HFFc6 (cell line): Measurements from ENCODE around the gene EFCAB6. TPM values are rescaled to one million over a fixed set of nuclear protein-coding genes. Genes with fewer than 3 reads are reported as not detected.

Experiments
- DNase-seq: peaks from one replicate; pipeline ENCODE4 v3.0.0-alpha.2; 2018
- H3K27ac Mint-ChIP-seq: 2 replicates; pipeline ENCODE4 v1.8.0; 2020; ENCODE audit warnings: mild to moderate bottlenecking, mixed read lengths
- H3K27me3 Mint-ChIP-seq: 2 replicates; pipeline ENCODE4 v1.8.0; 2021; ENCODE audit warnings: mild to moderate bottlenecking, moderate library complexity, mixed read lengths; ENCODE audit not compliant: insufficient read depth
- H3K36me3 Mint-ChIP-seq: 2 replicates; pipeline ENCODE4 v1.8.0; 2021; ENCODE audit warnings: low read depth, mixed read lengths
- H3K4me1 Mint-ChIP-seq: 2 replicates; pipeline ENCODE4 v1.8.0; 2020; ENCODE audit warnings: low read depth, mixed read lengths
- H3K4me3 Mint-ChIP-seq: 2 replicates; pipeline ENCODE4 v1.8.0; 2020; ENCODE audit warnings: mild to moderate bottlenecking, moderate library complexity, mixed read lengths
- H3K9me3 Mint-ChIP-seq: 2 replicates; pipeline ENCODE4 v1.8.0; 2020; ENCODE audit warnings: mild to moderate bottlenecking, mixed read lengths
- total RNA-seq, 6 experiments: library from RNA; stranded (reverse); fragmentation: NEBNext Ultra II Directional; extraction: Animal tissue kit (Norgen Biotek cat#: 25700); gene quantifications; 2 replicates in 1 of 6; 3 replicates in 5 of 6; pipeline ENCODE4 v1.2.3, GENCODE V29; 2021
- TF ChIP-seq, protein P1 (sequence below): fragments of 200-600 bp; sonication (generic); IDR thresholded peaks from 2 replicates; pipeline ENCODE4 v1.5.0; 2021; ENCODE audit warnings: antibody characterized with exemption, mild to moderate bottlenecking

Gene EFCAB6
- total RNA-seq, 6 experiments from 2014 or later = 0.33 to 0.95 (median 0.64) TPM

DNA sequence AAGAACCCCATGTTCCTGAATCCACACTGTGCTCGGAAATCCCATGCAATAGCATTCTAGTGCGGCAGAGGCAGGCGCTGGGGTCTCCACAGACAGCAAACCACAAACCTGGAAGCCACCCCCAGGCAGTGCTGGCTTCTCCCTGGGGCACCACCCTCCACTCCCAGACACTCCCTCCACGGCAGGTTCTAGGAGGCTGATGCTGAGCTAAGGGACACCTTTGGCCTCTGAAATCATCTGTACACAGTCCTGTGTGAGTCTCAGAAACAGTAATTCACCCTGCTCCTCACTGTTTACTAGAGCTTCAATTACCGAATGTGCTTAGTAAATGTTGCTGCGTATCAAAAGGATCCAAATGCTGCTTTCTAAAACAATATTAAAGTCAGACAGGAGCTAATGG is 129.3 kb downstream of the EFCAB6 start:
- Mint-ChIP-seq H3K27me3 (no peaks in the 10 kb centered on the region; the same call in 1 of the 2 replicates), H3K36me3 (peaks cover 9% of the 10 kb centered on the region; the same call in 1 of the 2 replicates), H3K9me3 (peaks cover 49% of the 10 kb centered on the region), H3K4me1 (no peaks in the 10 kb centered on the region), H3K27ac (no peak overlapping the region), H3K4me3 (no peak overlapping the region)
- TF ChIP-seq, protein P1, sequence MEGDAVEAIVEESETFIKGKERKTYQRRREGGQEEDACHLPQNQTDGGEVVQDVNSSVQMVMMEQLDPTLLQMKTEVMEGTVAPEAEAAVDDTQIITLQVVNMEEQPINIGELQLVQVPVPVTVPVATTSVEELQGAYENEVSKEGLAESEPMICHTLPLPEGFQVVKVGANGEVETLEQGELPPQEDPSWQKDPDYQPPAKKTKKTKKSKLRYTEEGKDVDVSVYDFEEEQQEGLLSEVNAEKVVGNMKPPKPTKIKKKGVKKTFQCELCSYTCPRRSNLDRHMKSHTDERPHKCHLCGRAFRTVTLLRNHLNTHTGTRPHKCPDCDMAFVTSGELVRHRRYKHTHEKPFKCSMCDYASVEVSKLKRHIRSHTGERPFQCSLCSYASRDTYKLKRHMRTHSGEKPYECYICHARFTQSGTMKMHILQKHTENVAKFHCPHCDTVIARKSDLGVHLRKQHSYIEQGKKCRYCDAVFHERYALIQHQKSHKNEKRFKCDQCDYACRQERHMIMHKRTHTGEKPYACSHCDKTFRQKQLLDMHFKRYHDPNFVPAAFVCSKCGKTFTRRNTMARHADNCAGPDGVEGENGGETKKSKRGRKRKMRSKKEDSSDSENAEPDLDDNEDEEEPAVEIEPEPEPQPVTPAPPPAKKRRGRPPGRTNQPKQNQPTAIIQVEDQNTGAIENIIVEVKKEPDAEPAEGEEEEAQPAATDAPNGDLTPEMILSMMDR = no peak
- DNase-seq = no peak

DNA sequence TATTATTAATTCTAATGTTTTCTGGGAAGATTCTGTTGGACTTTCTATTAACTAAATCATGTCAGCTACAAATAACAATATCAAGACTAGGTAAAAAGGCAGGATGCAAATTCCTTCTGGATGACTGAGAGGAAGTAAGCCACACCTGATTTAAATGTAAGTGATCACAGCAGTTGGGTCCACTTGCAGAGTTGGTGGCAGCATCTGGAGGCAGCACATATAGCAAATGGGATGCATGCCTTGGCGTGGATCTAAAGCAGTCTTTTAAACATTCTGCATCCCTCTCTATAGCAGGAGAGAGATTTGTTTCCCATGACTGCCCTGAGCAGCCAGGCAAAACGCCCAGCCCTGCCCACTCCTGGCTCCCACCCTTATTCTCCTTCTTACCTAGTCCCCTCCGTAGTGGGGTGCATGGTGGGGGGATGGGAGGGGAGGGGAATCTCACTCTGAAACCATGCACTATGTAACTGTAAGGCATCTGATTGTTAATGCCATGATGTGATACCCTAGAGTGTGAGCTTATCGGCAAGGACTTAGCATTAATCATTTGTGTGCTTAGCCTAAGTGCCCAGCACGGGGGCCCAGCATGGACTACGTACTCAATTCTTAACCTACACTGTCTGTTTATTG is 130.3 kb downstream of the EFCAB6 start:
- Mint-ChIP-seq H3K4me1 (no peaks in the 10 kb centered on the region), H3K27ac (no peak overlapping the region), H3K36me3 (peaks cover 9% of the 10 kb centered on the region; the same call in 1 of the 2 replicates), H3K27me3 (no peaks in the 10 kb centered on the region; the same call in 1 of the 2 replicates), H3K4me3 (no peak overlapping the region), H3K9me3 (peaks cover 50% of the 10 kb centered on the region)
- TF ChIP-seq, protein P1 = no peak
- no peak for DNase-seq

DNA sequence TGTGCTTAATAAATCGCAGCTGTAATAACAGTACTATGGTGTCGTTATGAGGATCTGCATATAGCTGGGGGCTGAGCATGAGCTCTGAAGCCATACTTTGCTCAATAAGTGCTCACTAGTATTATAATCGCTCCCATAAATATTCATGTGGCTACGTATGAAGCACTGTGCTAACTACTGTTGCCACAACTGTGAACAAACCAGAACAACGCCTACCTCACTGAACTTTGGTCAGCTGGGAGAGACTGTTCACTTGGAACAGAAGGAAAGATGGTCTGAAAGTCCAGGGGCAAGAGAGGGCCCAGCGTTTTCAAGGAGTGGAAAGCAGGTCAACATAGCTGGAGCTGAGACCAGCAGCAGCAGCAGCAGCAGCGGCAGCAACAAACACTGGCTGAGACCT is 141.6 kb downstream of the EFCAB6 start:
- H3K4me1 Mint-ChIP-seq = no peaks in the 10 kb centered on the region
- peaks cover 47% of the 10 kb centered on the region for H3K9me3 Mint-ChIP-seq
- H3K36me3 Mint-ChIP-seq = peaks cover 9% of the 10 kb centered on the region; the same call in 1 of the 2 replicates
- TF ChIP-seq, protein P1 = no peak
- no peak overlapping the region for H3K4me3 Mint-ChIP-seq
- H3K27me3 Mint-ChIP-seq = peaks cover 5% of the 10 kb centered on the region; the same call in 1 of the 2 replicates
- H3K27ac Mint-ChIP-seq = no peak overlapping the region
- DNase-seq = no peak

DNA sequence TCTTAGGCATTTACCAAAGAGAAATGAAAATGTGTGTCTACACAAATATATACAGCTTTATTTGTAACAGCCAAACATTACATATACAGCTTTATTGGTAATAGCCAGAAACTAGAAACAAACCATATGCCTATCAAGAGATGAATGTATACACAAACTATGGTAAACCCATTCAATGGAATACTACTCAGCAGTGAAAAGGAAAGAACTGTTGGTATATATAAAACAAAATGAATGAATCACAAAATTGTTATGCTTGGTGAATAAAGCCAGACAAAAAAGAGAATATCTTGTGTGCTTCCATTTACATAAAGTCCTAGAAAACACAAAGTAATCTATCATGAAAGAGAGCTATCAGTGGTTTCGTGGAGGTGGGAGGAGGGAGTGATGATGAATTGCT is 142.9 kb downstream of the EFCAB6 start:
- Mint-ChIP-seq H3K4me3 (no peak overlapping the region), H3K27ac (no peak overlapping the region)

DNA sequence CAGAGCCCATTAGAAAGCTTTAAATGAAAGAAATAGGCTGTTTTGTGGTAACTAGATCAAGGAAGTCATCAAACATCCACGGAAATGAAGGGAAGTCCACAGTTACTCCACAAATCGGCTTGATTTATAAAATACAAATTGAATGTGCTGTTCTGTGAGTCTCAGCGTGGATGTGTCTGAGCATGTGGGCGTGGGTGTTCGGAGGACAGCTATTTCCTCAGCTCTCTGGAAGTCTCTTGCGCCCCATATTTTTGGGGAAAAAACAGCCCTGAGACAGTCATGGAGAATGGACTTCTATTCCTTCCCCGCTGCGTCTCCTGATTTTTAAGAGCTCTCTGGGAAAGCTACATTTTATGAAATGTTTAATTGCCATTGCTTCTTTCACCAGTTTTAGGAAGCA is 144.4 kb downstream of the EFCAB6 start:
- Mint-ChIP-seq H3K27ac (no peak overlapping the region), H3K4me1 (no peaks in the 10 kb centered on the region)

More for the DNA sequence above, 142.9 kb downstream of the EFCAB6 start:
- DNase-seq = no peak
- Mint-ChIP-seq H3K27me3 (peaks cover 5% of the 10 kb centered on the region; the same call in 1 of the 2 replicates), H3K4me1 (no peaks in the 10 kb centered on the region), H3K36me3 (peaks cover 13% of the 10 kb centered on the region; the same call in 1 of the 2 replicates), H3K9me3 (peaks cover 58% of the 10 kb centered on the region)
- TF ChIP-seq, protein P1 = no peak

More for the DNA sequence above, 144.4 kb downstream of the EFCAB6 start:
- no peak overlapping the region for H3K4me3 Mint-ChIP-seq
- TF ChIP-seq, protein P1 = no peak
- peaks cover 5% of the 10 kb centered on the region; the same call in 1 of the 2 replicates for H3K27me3 Mint-ChIP-seq
- H3K36me3 Mint-ChIP-seq = peaks cover 15% of the 10 kb centered on the region; the same call in 1 of the 2 replicates
- DNase-seq = no peak
- peaks cover 70% of the 10 kb centered on the region for H3K9me3 Mint-ChIP-seq
